Measurements from ENCODE around the gene ACTN4. TPM values are rescaled to one million over a fixed set of nuclear protein-coding genes. Genes with fewer than 3 reads are reported as not detected.

ACTN4 gene
- total RNA-seq, 5 donors from 2014 or later (not counting 1 experiment from before 2014, with no cell fraction given), result 100.0 to 201 (median 175) TPM

GRCh38 chr19:38671654-38672053 is 24.2 kb downstream of the ACTN4 start:
- H3K4me3 Mint-ChIP-seq, result no peak overlapping the region
- H3K4me1 ChIP-seq (ENCODE audit: control insufficient read depth in 1 of 2, extremely low read depth in 1 of 2, insufficient read depth in 2 of 2, low read length in 2 of 2), result peaks cover 20 to 67% of the 10 kb centered on the region in 2 experiments
- no peak overlapping the region for H3K4me3 ChIP-seq (ENCODE audit: control insufficient read depth in 1 of 2, extremely low read depth in 1 of 2, low read length in 1 of 2)
- H3K9me3 ChIP-seq, result no peaks in the 10 kb centered on the region
- H3K4me1 Mint-ChIP-seq, result peaks cover 69 to 84% (median 79%) of the 10 kb centered on the region in 3 donors
- 94% methylated on average over 3 of the region's 4 CpGs for WGBS (ENCODE audit: insufficient coverage)
- POLR2A ChIA-PET, result no interaction called here
- H3K36me3 Mint-ChIP-seq, result peaks cover 7% of the 10 kb centered on the region
- no peak overlapping the region for H3K27ac ChIP-seq (ENCODE audit: low read length)
- H3K9me3 Mint-ChIP-seq, result no peaks in the 10 kb centered on the region
- DNase-seq (no peak), ATAC-seq (replicated peaks in 1 of 4) (no peak)
- H3K36me3 ChIP-seq (ENCODE audit: control insufficient read depth in 2 of 2, extremely low read depth in 1 of 2, insufficient read depth in 1 of 2, low read length in 1 of 2), result no peaks in the 10 kb centered on the region
- peaks cover 0 to 3% of the 10 kb centered on the region in 2 donors for H3K27me3 Mint-ChIP-seq
- no peak overlapping the region for H3K27ac Mint-ChIP-seq
- CTCF ChIA-PET, result interaction anchor here in 1 of 2 donors (0.6 kb wide), 1 partner anchor 15 kb away, joined by 3 read pairs; no protein-coding TSS in a partner anchor
- H3K27me3 ChIP-seq (replicated peaks in 1 of 2; ENCODE audit: control insufficient read depth in 2 of 2, extremely low read depth in 1 of 2, insufficient read depth in 2 of 2, low read length in 1 of 2), result peaks cover 0 to 4% of the 10 kb centered on the region in 2 experiments

GRCh38 chr19:38673030-38673429 is 25.6 kb downstream of the ACTN4 start:
- Mint-ChIP-seq H3K27ac (no peak overlapping the region), H3K27me3 (peaks cover 0 to 3% of the 10 kb centered on the region in 2 donors), H3K9me3 (no peaks in the 10 kb centered on the region), H3K4me3 (no peak overlapping the region), H3K36me3 (peaks cover 8% of the 10 kb centered on the region), H3K4me1 (peaks cover 69 to 84% (median 78%) of the 10 kb centered on the region in 3 donors)
- no peaks in the 10 kb centered on the region for H3K9me3 ChIP-seq
- DNase-seq (no peak), ATAC-seq (replicated peaks in 1 of 4) (no peak)
- no peak overlapping the region for H3K27ac ChIP-seq (ENCODE audit: low read length)
- peaks cover 0 to 4% of the 10 kb centered on the region in 2 experiments for H3K27me3 ChIP-seq (replicated peaks in 1 of 2; ENCODE audit: control insufficient read depth in 2 of 2, extremely low read depth in 1 of 2, insufficient read depth in 2 of 2, low read length in 1 of 2)
- no peaks in the 10 kb centered on the region for H3K36me3 ChIP-seq (ENCODE audit: control insufficient read depth in 2 of 2, extremely low read depth in 1 of 2, insufficient read depth in 1 of 2, low read length in 1 of 2)
- ChIA-PET CTCF (no interaction called here), POLR2A (no interaction called here)
- H3K4me1 ChIP-seq (ENCODE audit: control insufficient read depth in 1 of 2, extremely low read depth in 1 of 2, insufficient read depth in 2 of 2, low read length in 2 of 2), result peaks cover 16 to 67% of the 10 kb centered on the region in 2 experiments
- no peak overlapping the region for H3K4me3 ChIP-seq (ENCODE audit: control insufficient read depth in 1 of 2, extremely low read depth in 1 of 2, low read length in 1 of 2)
- WGBS (ENCODE audit: insufficient coverage), result no CpG with 5 or more reads among the region's 4 CpGs

- ATAC-seq (replicated peaks in 1 of 4), result no peak
- peaks cover 11 to 67% of the 10 kb centered on the region in 2 experiments for H3K4me1 ChIP-seq (ENCODE audit: control insufficient read depth in 1 of 2, extremely low read depth in 1 of 2, insufficient read depth in 2 of 2, low read length in 2 of 2)
- Mint-ChIP-seq H3K27me3 (peaks cover 0 to 3% of the 10 kb centered on the region in 2 donors), H3K4me1 (peaks cover 67 to 84% (median 78%) of the 10 kb centered on the region in 3 donors), H3K9me3 (no peaks in the 10 kb centered on the region), H3K4me3 (peak overlapping the region in 1 of 3 donors; percentile 15), H3K27ac (peak overlapping the region; percentile 51 to 60), H3K36me3 (peaks cover 11% of the 10 kb centered on the region)
- no peak overlapping the region for H3K4me3 ChIP-seq (ENCODE audit: control insufficient read depth in 1 of 2, extremely low read depth in 1 of 2, low read length in 1 of 2)
- POLR2A ChIA-PET, result interaction anchor here (0.5 to 0.8 kb wide), 3 partner anchors 17 to 1160 kb away, joined by 3 to 11 read pairs (median 3); partner anchors contain the start of gene DYRK1B (in 1 of the 2)
- CTCF ChIA-PET, result no interaction called here
- 87% methylated on average over 14 of the region's 16 CpGs for WGBS (ENCODE audit: insufficient coverage)
- no peaks in the 10 kb centered on the region for H3K36me3 ChIP-seq (ENCODE audit: control insufficient read depth in 2 of 2, extremely low read depth in 1 of 2, insufficient read depth in 1 of 2, low read length in 1 of 2)
- H3K27ac ChIP-seq (ENCODE audit: low read length), result no peak overlapping the region
- DNase-seq, result no peak
- peaks cover 0 to 4% of the 10 kb centered on the region in 2 experiments for H3K27me3 ChIP-seq (replicated peaks in 1 of 2; ENCODE audit: control insufficient read depth in 2 of 2, extremely low read depth in 1 of 2, insufficient read depth in 2 of 2, low read length in 1 of 2)
- no peaks in the 10 kb centered on the region for H3K9me3 ChIP-seq
These were observed 27.1 kb downstream of the ACTN4 start for GRCh38 chr19:38674388-38675171.

- peak overlapping the region; percentile 51 to 60 for H3K27ac Mint-ChIP-seq
- no peaks in the 10 kb centered on the region for H3K27me3 Mint-ChIP-seq
- Histone ChIP-seq H3K27me3 (replicated peaks in 1 of 2; ENCODE audit: control insufficient read depth in 2 of 2, extremely low read depth in 1 of 2, insufficient read depth in 2 of 2, low read length in 1 of 2) (no peaks in the 10 kb centered on the region), H3K27ac (ENCODE audit: low read length) (no peak overlapping the region), H3K4me1 (ENCODE audit: control insufficient read depth in 1 of 2, extremely low read depth in 1 of 2, insufficient read depth in 2 of 2, low read length in 2 of 2) (peaks cover 8 to 67% of the 10 kb centered on the region in 2 experiments), H3K9me3 (no peaks in the 10 kb centered on the region), H3K4me3 (ENCODE audit: control insufficient read depth in 1 of 2, extremely low read depth in 1 of 2, low read length in 1 of 2) (no peak overlapping the region), H3K36me3 (ENCODE audit: control insufficient read depth in 2 of 2, extremely low read depth in 1 of 2, insufficient read depth in 1 of 2, low read length in 1 of 2) (no peaks in the 10 kb centered on the region)
- ATAC-seq (replicated peaks in 1 of 4) (peak in 2 of 4 experiments; percentile 23 to 41), DNase-seq (peak in 8 of 35 experiments; percentile 11 to 52 (median 29))
- no peak overlapping the region for H3K4me3 Mint-ChIP-seq
- peaks cover 11% of the 10 kb centered on the region for H3K36me3 Mint-ChIP-seq
- 70% methylated on average over 4 of the region's 5 CpGs for WGBS (ENCODE audit: insufficient coverage)
- POLR2A ChIA-PET, result interaction anchor here in 1 of 2 donors (0.8 kb wide), 1 partner anchor 18 kb away, joined by 3 read pairs; no protein-coding TSS in a partner anchor
- CTCF ChIA-PET, result interaction anchor here in 1 of 2 donors (0.7 to 0.9 kb wide), 2 partner anchors 10 to 18 kb away, joined by 3 to 7 read pairs; no protein-coding TSS in a partner anchor
- H3K4me1 Mint-ChIP-seq, result peaks cover 69 to 84% (median 78%) of the 10 kb centered on the region in 3 donors
- H3K9me3 Mint-ChIP-seq, result no peaks in the 10 kb centered on the region
These were observed 28.2 kb downstream of the ACTN4 start for GRCh38 chr19:38675611-38676010.

GRCh38 chr19:38676023-38676877 is 28.8 kb downstream of the ACTN4 start:
- peaks cover 69 to 85% (median 79%) of the 10 kb centered on the region in 3 donors for H3K4me1 Mint-ChIP-seq
- no peaks in the 10 kb centered on the region for H3K27me3 Mint-ChIP-seq
- H3K36me3 Mint-ChIP-seq, result peaks cover 11% of the 10 kb centered on the region
- Histone ChIP-seq H3K9me3 (no peaks in the 10 kb centered on the region), H3K4me1 (ENCODE audit: control insufficient read depth in 1 of 2, extremely low read depth in 1 of 2, insufficient read depth in 2 of 2, low read length in 2 of 2) (peaks cover 8 to 67% of the 10 kb centered on the region in 2 experiments), H3K27me3 (replicated peaks in 1 of 2; ENCODE audit: control insufficient read depth in 2 of 2, extremely low read depth in 1 of 2, insufficient read depth in 2 of 2, low read length in 1 of 2) (no peaks in the 10 kb centered on the region), H3K36me3 (ENCODE audit: control insufficient read depth in 2 of 2, extremely low read depth in 1 of 2, insufficient read depth in 1 of 2, low read length in 1 of 2) (no peaks in the 10 kb centered on the region), H3K27ac (ENCODE audit: low read length) (peak overlapping the region; percentile 11), H3K4me3 (ENCODE audit: control insufficient read depth in 1 of 2, extremely low read depth in 1 of 2, low read length in 1 of 2) (no peak overlapping the region)
- CTCF ChIA-PET, result interaction anchor here in 1 of 2 donors (0.9 kb wide), 1 partner anchor 10 kb away, joined by 7 read pairs; no protein-coding TSS in a partner anchor
- WGBS (ENCODE audit: insufficient coverage), result 58% methylated on average over 7 of the region's 13 CpGs
- H3K4me3 Mint-ChIP-seq, result no peak overlapping the region
- peak overlapping the region in 1 of 2 donors; percentile 60 for H3K27ac Mint-ChIP-seq
- POLR2A ChIA-PET, result no interaction called here
- no peak for ATAC-seq (replicated peaks in 1 of 4)
- no peaks in the 10 kb centered on the region for H3K9me3 Mint-ChIP-seq
- DNase-seq, result no peak

All from T-cell (primary cell).